IMR-90 (cell line): ENCODE data around the gene EPB41L4A. TPM values are rescaled to one million over a fixed set of nuclear protein-coding genes. Genes with fewer than 3 reads are reported as not detected.

ENCODE experiments used
- ATAC-seq: fragments of 200-7000 bp; cut with Tn5 transposase; 2 replicates; pipeline ENCODE4 v1.9.1; 2020; ENCODE audit warnings: low read depth, mild to moderate bottlenecking, moderate library complexity
- BruUV-seq: library from RNA; stranded (reverse); fragments of 400-500 nt; replicated peaks from 2 replicates; lab custom pipeline; 2021; lab: Mats Ljungman, UMichigan
- CTCF ChIA-PET: fragments of 300-600 bp; formaldehyde crosslinking; extraction: SDS; loops from one replicate; lab custom pipeline; 2021; ENCODE audit warnings: antibody characterized with exemption; lab: Yijun Ruan, JAX
- POLR2A ChIA-PET: fragments of 300-600 bp; sonication (Branson Sonifier 250); formaldehyde crosslinking; loops from one replicate; lab custom pipeline; 2022; ENCODE audit warnings: antibody characterized with exemption; ENCODE audit not compliant: unreplicated experiment; lab: Charles Lee
- DNase-seq: peaks from one replicate; pipeline ENCODE4 v3.0.0; 2013
- H2AFZ ChIP-seq: replicated peaks from 2 replicates; pipeline ENCODE3; 2013; ENCODE audit warnings: low read length, mild to moderate bottlenecking; ENCODE audit not compliant: poor library complexity
- H2AK5ac ChIP-seq: 2 replicates; pipeline ENCODE4 v1.6.1; 2013; ENCODE audit warnings: low read depth, low read length, inconsistent platforms
- H2AK9ac ChIP-seq: replicated peaks from 2 replicates; pipeline ENCODE3; 2013; ENCODE audit warnings: mild to moderate bottlenecking, low read depth, low read length, moderate library complexity; ENCODE audit not compliant: poor library complexity
- H2BK120ac ChIP-seq: 2 replicates; pipeline ENCODE4 v1.6.1; 2013; ENCODE audit warnings: low read depth, low read length, inconsistent platforms
- H2BK15ac ChIP-seq: 3 replicates; pipeline ENCODE4 v1.6.1; 2013; ENCODE audit warnings: low read depth, low read length, inconsistent platforms
- H2BK20ac ChIP-seq: 2 replicates; pipeline ENCODE4 v1.6.1; 2013; ENCODE audit warnings: low read depth, mild to moderate bottlenecking, inconsistent platforms, low read length, moderate library complexity
- H2BK5ac ChIP-seq: 2 replicates; pipeline ENCODE4 v1.6.1; 2013; ENCODE audit warnings: mild to moderate bottlenecking, low read depth, low read length, inconsistent platforms; ENCODE audit not compliant: poor library complexity, severe bottlenecking
- H3K14ac ChIP-seq: replicated peaks from 2 replicates; pipeline ENCODE4 v1.6.1; 2013; ENCODE audit warnings: low read depth, low read length, inconsistent platforms
- H3K18ac ChIP-seq: 2 replicates; pipeline ENCODE4 v1.6.1; 2013; ENCODE audit warnings: low read depth, low read length, control low read depth
- H3K23ac ChIP-seq: 2 replicates; pipeline ENCODE4 v1.6.1; 2013; ENCODE audit warnings: low read depth, low read length, inconsistent platforms
- H3K27ac ChIP-seq: 2 replicates; pipeline ENCODE4 v1.5.1; 2013; ENCODE audit warnings: mild to moderate bottlenecking, control low read depth, low read length; ENCODE audit not compliant: insufficient read depth
- H3K27me3 ChIP-seq: 2 replicates; pipeline ENCODE4 v1.6.1; 2013; ENCODE audit warnings: low read length; ENCODE audit not compliant: control insufficient read depth, insufficient read depth
- H3K36me3 ChIP-seq: 2 replicates; pipeline ENCODE4 v1.6.1; 2013; ENCODE audit warnings: low read length, mixed read lengths; ENCODE audit not compliant: control insufficient read depth, insufficient read depth
- H3K4ac ChIP-seq: 2 replicates; pipeline ENCODE4 v1.6.1; 2013; ENCODE audit warnings: low read depth, low read length, inconsistent platforms
- H3K4me1 ChIP-seq: 2 replicates; pipeline ENCODE4 v1.6.1; 2013; ENCODE audit warnings: low read length, mixed read lengths; ENCODE audit not compliant: control insufficient read depth, insufficient read depth
- H3K4me2 ChIP-seq: 2 replicates; pipeline ENCODE4 v1.6.1; 2013; ENCODE audit warnings: low read depth, mild to moderate bottlenecking, control low read depth, low read length, moderate library complexity
- H3K4me3 ChIP-seq: 2 replicates; pipeline ENCODE4 v1.5.1; 2013; ENCODE audit warnings: low read depth, mild to moderate bottlenecking, control low read depth, low read length, moderate library complexity; ENCODE audit not compliant: insufficient read depth
- H3K56ac ChIP-seq: 2 replicates; pipeline ENCODE4 v1.6.1; 2013; ENCODE audit warnings: low read length, inconsistent platforms; ENCODE audit not compliant: insufficient read depth; ENCODE audit errors: extremely low read depth
- H3K79me1 ChIP-seq, 2 experiments: 2 replicates each; pipeline ENCODE4 v1.6.1; 2013; ENCODE audit warnings: low read length in 2 of 2, inconsistent platforms in 1 of 2, low read depth in 1 of 2
- H3K9ac ChIP-seq: 2 replicates; pipeline ENCODE4 v1.6.1; 2013; ENCODE audit warnings: low read depth, low read length, control low read depth
- H3K9me1 ChIP-seq: 2 replicates; pipeline ENCODE4 v1.6.1; 2013; ENCODE audit warnings: low read length, inconsistent platforms; ENCODE audit not compliant: insufficient read depth
- H3K9me3 ChIP-seq: 2 replicates; pipeline ENCODE4 v1.6.1; 2013; ENCODE audit warnings: low read length; ENCODE audit not compliant: control insufficient read depth, insufficient read depth
- H4K20me1 ChIP-seq: 2 replicates; pipeline ENCODE4 v1.6.1; 2013; ENCODE audit warnings: low read length, inconsistent platforms; ENCODE audit not compliant: insufficient read depth
- H4K5ac ChIP-seq: 2 replicates; pipeline ENCODE4 v1.6.1; 2013; ENCODE audit warnings: mild to moderate bottlenecking, low read depth, low read length, control low read depth
- H4K8ac ChIP-seq, 2 experiments: 2 replicates each; pipeline ENCODE4 v1.6.1; 2013; ENCODE audit warnings: low read depth in 2 of 2, low read length in 2 of 2, control low read depth in 1 of 2, inconsistent platforms in 1 of 2
- H4K91ac ChIP-seq: 2 replicates; pipeline ENCODE4 v1.6.1; 2013; ENCODE audit warnings: low read depth, low read length, inconsistent platforms; ENCODE audit not compliant: insufficient read depth
- CEBPB ChIP-seq: IDR thresholded peaks from 2 replicates; pipeline ENCODE4 v1.6.1; 2012; ENCODE audit warnings: low read depth, low read length, improper control_type of control experiment
- CHD1 ChIP-seq: IDR thresholded peaks from 2 replicates; pipeline ENCODE4 v1.6.1; 2012; ENCODE audit warnings: low read depth, low read length, improper control_type of control experiment
- FOS ChIP-seq: fragments of 150-350 bp; IDR thresholded peaks from 2 replicates; pipeline ENCODE4 v1.6.1; 2016; ENCODE audit warnings: low read depth, low read length
- MAFK ChIP-seq: IDR thresholded peaks from 2 replicates; pipeline ENCODE4 v1.6.1; 2012; ENCODE audit warnings: low read depth, low read length, improper control_type of control experiment
- MXI1 ChIP-seq: IDR thresholded peaks from 2 replicates; pipeline ENCODE4 v1.6.1; 2012; ENCODE audit warnings: low read depth, mild to moderate bottlenecking, low read length, moderate library complexity, borderline replicate concordance
- NFE2L2 ChIP-seq: fragments of 150-350 bp; IDR thresholded peaks from 2 replicates; pipeline ENCODE4 v1.6.1; 2016; ENCODE audit warnings: low read depth, mild to moderate bottlenecking, low read length
- POLR2A ChIP-seq: IDR thresholded peaks from 2 replicates; pipeline ENCODE4 v1.6.1; 2012; ENCODE audit warnings: mild to moderate bottlenecking, low read depth, low read length
- RAD21 ChIP-seq: IDR thresholded peaks from 2 replicates; pipeline ENCODE4 v1.6.1; 2012; ENCODE audit warnings: low read length, improper control_type of control experiment
- RCOR1 ChIP-seq: IDR thresholded peaks from 2 replicates; pipeline ENCODE4 v1.6.1; 2012; ENCODE audit warnings: mild to moderate bottlenecking, low read length, improper control_type of control experiment; ENCODE audit not compliant: insufficient replicate concordance
- RFX5 ChIP-seq: IDR thresholded peaks from 2 replicates; pipeline ENCODE4 v1.8.0; 2012; ENCODE audit warnings: low read depth, mild to moderate bottlenecking, low read length, moderate library complexity
- USF2 ChIP-seq: fragments of 150-350 bp; IDR thresholded peaks from 2 replicates; pipeline ENCODE4 v1.6.1; 2017; ENCODE audit warnings: mild to moderate bottlenecking, antibody characterized with exemption, low read length, low read depth
- WGBS, 2 experiments: methylation state at CpG; one replicate each; pipeline versions ENCODE4 v1.1.5 to v1.1.7; 2013; ENCODE audit warnings: missing lambda C conversion rate in 2 of 2; ENCODE audit not compliant: insufficient read length in 1 of 2; ENCODE audit errors: extremely low coverage in 2 of 2; 5-methylcytosine and 5-hydroxymethylcytosine counted together
- dilution Hi-C: fragments of 300-500 bp; cut with HindIII; formaldehyde crosslinking; loops from one replicate; pipeline ENCODE4 v1.14.3; 2018; ENCODE audit warnings: low sequenced_read_pairs; ENCODE audit not compliant: unreplicated experiment
- in situ Hi-C: fragments of 300-500 bp; cut with MboI; formaldehyde crosslinking; loops from 3 replicates; pipeline ENCODE4 v1.14.3; 2019; ENCODE audit warnings: low sequenced_read_pairs, inconsistent platforms, mixed read lengths
- intact Hi-C: fragments of 100-400 bp; cut with micrococcal nuclease; formaldehyde crosslinking; loops from 2 replicates; pipeline ENCODE4 v1.10.0; 2022
- polyA plus RNA-seq, 3 experiments: library from polyadenylated mRNA; depleted of rRNA; stranded (reverse); fragments of >200 nt; gene quantifications; 2 replicates each; pipeline ENCODE4 v1.2.3, GENCODE V29; 2012; ENCODE audit warnings: low replicate concordance in 1 of 3
- total RNA-seq: library from RNA; depleted of rRNA; stranded (reverse); fragments of >200 nt; gene quantifications from 2 replicates; pipeline ENCODE4 v1.2.3, GENCODE V29; 2012
- TF ChIP-seq, protein P1 (sequence below): fragments of 150-350 bp; IDR thresholded peaks from 2 replicates; pipeline ENCODE4 v1.6.1; 2016; ENCODE audit warnings: low read depth, mild to moderate bottlenecking, low read length, moderate library complexity, borderline replicate concordance

EPB41L4A gene
- total and polyA plus RNA-seq, 2 of the 4 experiments (the other 2 are of a cell fraction) = under 0.01 to 0.02 TPM

DNA sequence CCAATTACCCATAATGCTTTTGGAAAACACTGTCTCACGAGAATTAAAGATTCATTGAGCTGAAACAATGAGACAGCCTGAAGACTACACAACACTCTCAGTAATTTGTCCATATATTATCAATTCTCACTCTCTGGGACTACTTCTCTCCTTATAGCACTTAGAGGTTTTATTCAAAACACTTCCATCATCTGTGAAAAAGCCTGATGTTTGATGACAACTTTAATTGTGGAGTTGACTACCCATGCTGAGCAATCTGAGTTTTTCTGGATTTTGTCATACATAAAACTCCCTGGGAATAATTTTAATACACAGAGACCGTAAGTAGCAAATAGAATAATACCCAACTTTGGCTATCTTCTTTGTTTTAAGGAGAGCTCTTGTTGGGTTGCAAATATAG lies 305.5 kb downstream of the EPB41L4A start:
- no peak overlapping the region for H2AFZ ChIP-seq
- no TSS peak for BruUV-seq

More for the DNA sequence above, 305.5 kb downstream of the EPB41L4A start:
- Histone ChIP-seq H3K18ac (no peak overlapping the region), H2BK20ac (no peak overlapping the region), H3K4me1 (no peaks in the 10 kb centered on the region), H4K8ac (no peak overlapping the region), H3K79me1 (no peaks in the 10 kb centered on the region), H2AK9ac (no peak overlapping the region), H4K91ac (no peak overlapping the region), H2AK5ac (no peak overlapping the region), H3K23ac (no peak overlapping the region), H2BK15ac (no peak overlapping the region), H3K9me3 (no peaks in the 10 kb centered on the region), H3K56ac (no peak overlapping the region), H3K14ac (no peak overlapping the region), H3K27ac (no peak overlapping the region), H4K20me1 (no peaks in the 10 kb centered on the region), H3K36me3 (no peaks in the 10 kb centered on the region), H3K27me3 (no peaks in the 10 kb centered on the region), H3K9ac (no peak overlapping the region), H2BK120ac (no peak overlapping the region), H4K5ac (no peak overlapping the region), H3K4me3 (no peak overlapping the region), H3K9me1 (no peaks in the 10 kb centered on the region), H3K4me2 (no peak overlapping the region), H3K4ac (no peak overlapping the region), H2BK5ac (no peak overlapping the region)
- in situ Hi-C loops = no loop called here
- CTCF ChIA-PET = no interaction called here
- no peak for ATAC-seq
- no peak for TF ChIP-seq RAD21
- TF ChIP-seq RFX5 = no peak
- TF ChIP-seq MAFK = no peak
- TF ChIP-seq USF2 = no peak
- TF ChIP-seq CHD1 = no peak
- no peak for TF ChIP-seq POLR2A
- TF ChIP-seq FOS = no peak
- TF ChIP-seq, protein P1, sequence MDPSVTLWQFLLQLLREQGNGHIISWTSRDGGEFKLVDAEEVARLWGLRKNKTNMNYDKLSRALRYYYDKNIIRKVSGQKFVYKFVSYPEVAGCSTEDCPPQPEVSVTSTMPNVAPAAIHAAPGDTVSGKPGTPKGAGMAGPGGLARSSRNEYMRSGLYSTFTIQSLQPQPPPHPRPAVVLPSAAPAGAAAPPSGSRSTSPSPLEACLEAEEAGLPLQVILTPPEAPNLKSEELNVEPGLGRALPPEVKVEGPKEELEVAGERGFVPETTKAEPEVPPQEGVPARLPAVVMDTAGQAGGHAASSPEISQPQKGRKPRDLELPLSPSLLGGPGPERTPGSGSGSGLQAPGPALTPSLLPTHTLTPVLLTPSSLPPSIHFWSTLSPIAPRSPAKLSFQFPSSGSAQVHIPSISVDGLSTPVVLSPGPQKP = no peak
- no peak for TF ChIP-seq MXI1
- no peak for TF ChIP-seq RCOR1
- no peak for TF ChIP-seq NFE2L2
- no peak for TF ChIP-seq CEBPB
- POLR2A ChIA-PET = no interaction called here
- WGBS, 2 experiments = no CpG with 5 or more reads among the region's 2 CpGs
- intact Hi-C loops = no loop called here
- no peak for DNase-seq
- dilution Hi-C loops = no loop called here
